C1 segment of cervical spinal cord (tissue), 14 donors: ENCODE measurements around the gene DDX60.
"Not testable (repeated sequence)": the region's sequence is repeated elsewhere in the genome, so short reads cannot be mapped to it uniquely, and the experiment has no call there.

Experiments
- DNase-seq, 14 donors: peaks; one replicate each; lab custom pipeline; 2025; lab: John Stamatoyannopoulos, UW

Gene DDX60

GRCh38 chr4:168318266-168318895 is at the start of gene DDX60:
Gene DDX60, minus strand, starts transcription at chr4:168318752. Its CDS starts 7,493 bp downstream, at chr4:168311259.
- peak in 12 of 14 donors; percentile 4 to 78 (median 50) for DNase-seq

GRCh38 chr4:168367065-168367464 is 48.5 kb upstream of the DDX60 start:
- no peak for DNase-seq

GRCh38 chr4:168362025-168362401 is 43.5 kb upstream of the DDX60 start:
- no peak for DNase-seq

GRCh38 chr4:168361365-168362024 is 42.9 kb upstream of the DDX60 start:
- no peak for DNase-seq

GRCh38 chr4:168360271-168360670 is 41.7 kb upstream of the DDX60 start:
- DNase-seq: no peak

GRCh38 chr4:168357941-168358340 is 39.4 kb upstream of the DDX60 start:
- no peak for DNase-seq

GRCh38 chr4:168353746-168354145 is 35.2 kb upstream of the DDX60 start:
- DNase-seq: no peak

GRCh38 chr4:168337550-168337940 is 19.0 kb upstream of the DDX60 start:
- no peak for DNase-seq

GRCh38 chr4:168336837-168337549 is 18.4 kb upstream of the DDX60 start:
- no peak for DNase-seq

GRCh38 chr4:168335621-168336020 is 17.1 kb upstream of the DDX60 start:
- DNase-seq: no peak

GRCh38 chr4:168334053-168334452 is 15.5 kb upstream of the DDX60 start:
- DNase-seq: no peak

GRCh38 chr4:168330575-168330974 is 12.0 kb upstream of the DDX60 start:
- not testable (repeated sequence) for DNase-seq

- DNase-seq: no peak
These were observed 7.0 kb upstream of the DDX60 start for GRCh38 chr4:168325591-168325990.

- DNase-seq: no peak
These were observed 2.5 kb upstream of the DDX60 start for GRCh38 chr4:168321006-168321405.

GRCh38 chr4:168319486-168320019 is 1.0 kb upstream of the DDX60 start:
- DNase-seq: no peak

- DNase-seq: no peak
These were observed 931 bp downstream of the DDX60 start for GRCh38 chr4:168317621-168318020.

GRCh38 chr4:168309781-168310180 is 8.8 kb downstream of the DDX60 start:
- DNase-seq: no peak

GRCh38 chr4:168308912-168309311 is 9.6 kb downstream of the DDX60 start:
- DNase-seq: no peak

GRCh38 chr4:168306476-168306875 is 12.1 kb downstream of the DDX60 start:
- no peak for DNase-seq

GRCh38 chr4:168304744-168305459 is 13.7 kb downstream of the DDX60 start:
- DNase-seq: no peak

- DNase-seq: not testable (repeated sequence)
These were observed 15.1 kb downstream of the DDX60 start for GRCh38 chr4:168303430-168303829.
